Activated CD4-positive, alpha-beta T cell treated with anti-CD3 and anti-CD28 coated beads, Interleukin-2, Interleukin-6, amounts not matched to agents 100 ng/mL and 50 ng/mL, durations not matched to agents 16 hours and 8 hours (primary cell): ENCODE data around the gene PRTFDC1.
"Not testable (repeated sequence)": the region's sequence is repeated elsewhere in the genome, so short reads cannot be mapped to it uniquely, and the experiment has no call there.

Experiments used
- DNase-seq: peaks from one replicate; pipeline ENCODE4 v3.0.0-alpha.2; 2020

PRTFDC1 gene

GRCh38 chr10:24963521-24964041, 11.2 kb upstream of the PRTFDC1 start:
- DNase-seq, result no peak

GRCh38 chr10:24962995-24963394, 10.6 kb upstream of the PRTFDC1 start:
- DNase-seq, result no peak

- no peak for DNase-seq
Measured at GRCh38 chr10:24961582-24961981, 9.2 kb upstream of the PRTFDC1 start.

GRCh38 chr10:24959382-24959730, 7.0 kb upstream of the PRTFDC1 start:
- DNase-seq, result no peak

GRCh38 chr10:24958721-24959381, 6.4 kb upstream of the PRTFDC1 start:
- no peak for DNase-seq

- no peak for DNase-seq
Measured at GRCh38 chr10:24958091-24958720, 5.8 kb upstream of the PRTFDC1 start.

GRCh38 chr10:24957624-24958051, 5.2 kb upstream of the PRTFDC1 start:
- not testable (repeated sequence) for DNase-seq

- no peak for DNase-seq
Measured at GRCh38 chr10:24953675-24954074, 1.3 kb upstream of the PRTFDC1 start.

- peak; percentile 40 for DNase-seq
Measured at GRCh38 chr10:24952707-24953645, 570 bp upstream of the PRTFDC1 start.

GRCh38 chr10:24951201-24952142, 934 bp downstream of the PRTFDC1 start:
- peak; percentile 49 for DNase-seq

- DNase-seq, result no peak
Measured at GRCh38 chr10:24950439-24950838, 2.0 kb downstream of the PRTFDC1 start.

- DNase-seq, result no peak
Measured at GRCh38 chr10:24949616-24950015, 2.8 kb downstream of the PRTFDC1 start.

GRCh38 chr10:24947304-24948097, 4.9 kb downstream of the PRTFDC1 start:
- peak; percentile 64 for DNase-seq

GRCh38 chr10:24944512-24945255, 7.7 kb downstream of the PRTFDC1 start:
- peak; percentile 9 for DNase-seq

- DNase-seq, result no peak
Measured at GRCh38 chr10:24938525-24938924, 13.9 kb downstream of the PRTFDC1 start.

GRCh38 chr10:24938076-24938475, 14.3 kb downstream of the PRTFDC1 start:
- no peak for DNase-seq

- DNase-seq, result no peak
Measured at GRCh38 chr10:24935504-24936292, 16.7 kb downstream of the PRTFDC1 start.

- DNase-seq, result no peak
Measured at GRCh38 chr10:24931236-24931635, 21.2 kb downstream of the PRTFDC1 start.

GRCh38 chr10:24930427-24930826, 22.0 kb downstream of the PRTFDC1 start:
- no peak for DNase-seq

- DNase-seq, result no peak
Measured at GRCh38 chr10:24929904-24930303, 22.5 kb downstream of the PRTFDC1 start.
